Activated CD4-positive, alpha-beta memory T cell treated with anti-CD3 and anti-CD28 coated beads for 36 hours (primary cell): ENCODE results near the gene STK26. TPM values are rescaled to one million over a fixed set of nuclear protein-coding genes. Genes with fewer than 3 reads are reported as not detected.

Experiments
- CTCF ChIA-PET: fragments of 350-600 bp; sonication (Branson Sonifier 250); formaldehyde crosslinking; loops from one replicate; lab custom pipeline; 2021; ENCODE audit warnings: antibody characterized with exemption, inconsistent platforms; lab: Charles Lee
- POLR2A ChIA-PET: fragments of 350-600 bp; sonication (Branson Sonifier 250); formaldehyde crosslinking; loops from one replicate; lab custom pipeline; 2021; ENCODE audit warnings: antibody characterized with exemption; lab: Charles Lee
- DNase-seq: peaks from one replicate; pipeline ENCODE4 v3.0.0-alpha.2; 2020
- H3K27ac Mint-ChIP-seq: one replicate; pipeline ENCODE4 v1.8.0; 2021; ENCODE audit warnings: mixed read lengths
- H3K27me3 Mint-ChIP-seq: one replicate; pipeline ENCODE4 v1.8.0; 2021; ENCODE audit warnings: mixed read lengths
- H3K36me3 Mint-ChIP-seq: one replicate; pipeline ENCODE4 v1.8.0; 2021; ENCODE audit warnings: mixed read lengths
- H3K4me1 Mint-ChIP-seq: one replicate; pipeline ENCODE4 v1.8.0; 2021; ENCODE audit warnings: low read depth, mixed read lengths
- H3K4me3 Mint-ChIP-seq: one replicate; pipeline ENCODE4 v1.8.0; 2021; ENCODE audit warnings: mild to moderate bottlenecking, mixed read lengths
- H3K9me3 Mint-ChIP-seq: one replicate; pipeline ENCODE4 v1.8.0; 2021; ENCODE audit warnings: mixed read lengths
- intact Hi-C: fragments of 100-400 bp; cut with micrococcal nuclease; formaldehyde crosslinking; loops from one replicate; pipeline ENCODE4 v1.15.1; 2023
- total RNA-seq, 2 experiments: library from RNA; stranded (reverse); gene quantifications; one replicate each; pipeline ENCODE4 v1.2.3, GENCODE V29; 2021

The STK26 gene
- total RNA-seq, 2 experiments from 2014 or later: 60.9 to 64.0 TPM

DNA sequence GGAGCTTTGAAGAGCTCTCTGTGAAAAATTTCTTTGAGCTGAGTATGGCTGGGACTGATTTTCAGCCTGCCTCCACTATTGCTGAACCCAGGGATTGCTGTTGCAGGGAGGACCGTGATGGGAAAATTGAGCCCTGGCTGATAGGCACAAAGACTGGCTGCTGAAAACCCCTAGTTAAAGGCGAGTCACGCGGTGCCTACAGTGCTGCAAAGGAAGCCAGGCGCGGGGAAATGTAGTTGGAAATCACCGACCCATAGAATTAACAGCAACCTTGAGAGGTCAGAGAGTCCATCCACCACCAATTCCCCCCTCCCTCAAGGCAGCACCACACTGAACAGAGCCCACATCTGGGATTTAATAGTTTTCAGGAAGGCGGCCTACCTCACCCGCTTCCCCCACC lies 78.7 kb downstream of the STK26 start:
- Mint-ChIP-seq H3K27me3 (no peaks in the 10 kb centered on the region), H3K36me3 (no peaks in the 10 kb centered on the region), H3K9me3 (no peaks in the 10 kb centered on the region), H3K4me1 (no peaks in the 10 kb centered on the region), H3K4me3 (no peak overlapping the region), H3K27ac (no peak overlapping the region)
- POLR2A ChIA-PET: no interaction called here
- CTCF ChIA-PET: no interaction called here
- no peak for DNase-seq
- intact Hi-C loops: no loop called here

DNA sequence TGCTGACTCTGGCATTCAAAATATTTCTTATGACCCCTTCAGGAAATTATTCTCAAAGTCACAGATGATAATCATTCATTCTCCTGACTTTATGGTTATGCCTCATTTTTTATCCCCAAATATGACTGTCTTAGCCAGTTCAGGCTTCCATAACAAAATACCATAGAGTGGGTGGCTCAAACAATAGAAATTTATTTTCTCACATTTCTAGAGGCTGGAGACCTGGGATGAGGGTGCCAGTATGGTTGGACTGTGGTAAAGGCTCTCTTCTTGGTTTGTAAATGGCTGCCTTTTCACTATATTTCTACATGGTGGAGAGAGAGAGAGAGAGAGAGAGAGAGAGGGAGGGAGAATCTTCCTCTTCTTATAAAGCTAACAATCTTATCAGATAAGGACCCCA lies 84.2 kb downstream of the STK26 start:
- POLR2A ChIA-PET: no interaction called here
- H3K9me3 Mint-ChIP-seq: no peaks in the 10 kb centered on the region
- no peaks in the 10 kb centered on the region for H3K27me3 Mint-ChIP-seq
- CTCF ChIA-PET: interaction anchor here (0.7 kb wide), 1 partner anchor 150 kb away, joined by 4 read pairs; no protein-coding TSS in a partner anchor
- no peak for DNase-seq
- H3K36me3 Mint-ChIP-seq: no peaks in the 10 kb centered on the region
- H3K4me1 Mint-ChIP-seq: no peaks in the 10 kb centered on the region
- no peak overlapping the region for H3K4me3 Mint-ChIP-seq
- H3K27ac Mint-ChIP-seq: no peak overlapping the region
- intact Hi-C loops: no loop called here

DNA sequence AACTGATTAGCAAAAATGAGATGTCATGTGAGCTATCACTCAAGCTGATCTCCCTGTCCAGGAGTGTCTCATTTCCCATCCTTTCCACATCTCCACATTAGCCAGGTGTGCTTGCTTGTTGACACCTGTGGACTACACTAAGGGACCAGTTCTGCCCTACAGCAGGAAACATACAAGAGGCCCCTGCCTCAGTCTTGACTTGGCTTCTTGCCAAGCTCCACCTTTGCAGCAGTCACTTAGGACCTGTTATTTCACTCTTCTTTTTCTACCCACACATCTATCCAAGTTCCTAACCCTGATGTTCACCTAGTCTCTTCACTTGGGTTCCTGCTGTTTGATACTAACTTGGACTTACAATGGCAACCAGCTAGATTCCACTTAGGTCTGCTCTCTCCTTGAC lies 91.5 kb downstream of the STK26 start:
- Mint-ChIP-seq H3K36me3 (no peaks in the 10 kb centered on the region), H3K4me1 (no peaks in the 10 kb centered on the region), H3K27ac (no peak overlapping the region), H3K9me3 (no peaks in the 10 kb centered on the region), H3K4me3 (no peak overlapping the region), H3K27me3 (no peaks in the 10 kb centered on the region)
- no peak for DNase-seq
- CTCF ChIA-PET: no interaction called here
- POLR2A ChIA-PET: no interaction called here
- intact Hi-C loops: no loop called here

DNA sequence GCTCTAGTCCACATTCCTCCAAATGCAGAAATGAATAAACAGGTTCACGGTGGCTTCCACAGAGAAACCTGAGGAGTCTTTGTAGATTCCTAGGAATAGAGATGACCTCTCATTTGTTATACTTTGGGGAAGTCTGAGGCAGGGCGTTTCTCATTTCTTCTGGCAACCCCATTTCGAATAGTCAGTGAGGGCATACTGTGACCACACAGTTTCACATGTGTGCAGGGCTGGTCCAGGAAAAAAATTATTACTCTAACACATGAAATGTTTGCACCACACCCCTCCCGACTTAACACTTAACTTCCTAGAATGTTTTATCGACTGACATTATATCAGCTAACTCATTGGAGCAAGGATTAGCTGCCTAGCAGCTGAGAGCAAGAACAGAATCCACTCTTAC lies 92.7 kb downstream of the STK26 start:
- Mint-ChIP-seq H3K36me3 (no peaks in the 10 kb centered on the region), H3K27ac (no peak overlapping the region), H3K4me3 (no peak overlapping the region), H3K27me3 (no peaks in the 10 kb centered on the region), H3K4me1 (no peaks in the 10 kb centered on the region), H3K9me3 (no peaks in the 10 kb centered on the region)
- no peak for DNase-seq
- ChIA-PET POLR2A (no interaction called here), CTCF (no interaction called here)
- intact Hi-C loops: no loop called here

DNA sequence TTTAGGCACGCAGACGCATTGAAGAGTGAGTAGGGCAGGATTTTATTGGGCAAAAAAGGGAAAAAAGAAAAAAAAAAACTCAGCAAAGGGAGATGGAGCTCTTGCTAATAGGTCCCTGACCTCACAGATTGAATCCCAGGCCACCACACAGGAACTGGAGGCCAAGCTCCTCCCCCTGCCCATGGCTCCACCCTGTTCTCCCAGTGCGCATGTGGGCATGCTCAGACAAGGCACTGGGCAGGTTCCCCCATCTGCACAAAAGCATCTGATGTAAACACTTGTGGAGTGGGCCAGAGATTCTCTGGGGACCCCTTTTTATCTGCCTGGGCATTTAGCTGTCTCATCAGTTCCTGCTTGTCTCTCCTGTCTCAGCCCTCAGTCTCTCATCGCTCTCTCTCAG lies 95.3 kb downstream of the STK26 start:
- Mint-ChIP-seq H3K4me1 (no peaks in the 10 kb centered on the region), H3K4me3 (no peak overlapping the region), H3K36me3 (no peaks in the 10 kb centered on the region), H3K27ac (no peak overlapping the region), H3K9me3 (no peaks in the 10 kb centered on the region), H3K27me3 (no peaks in the 10 kb centered on the region)
- no peak for DNase-seq
- POLR2A ChIA-PET: no interaction called here
- CTCF ChIA-PET: interaction anchor here (1.8 kb wide), 1 partner anchor 26 kb away, joined by 4 read pairs; no protein-coding TSS in a partner anchor
- intact Hi-C loops: no loop called here

DNA sequence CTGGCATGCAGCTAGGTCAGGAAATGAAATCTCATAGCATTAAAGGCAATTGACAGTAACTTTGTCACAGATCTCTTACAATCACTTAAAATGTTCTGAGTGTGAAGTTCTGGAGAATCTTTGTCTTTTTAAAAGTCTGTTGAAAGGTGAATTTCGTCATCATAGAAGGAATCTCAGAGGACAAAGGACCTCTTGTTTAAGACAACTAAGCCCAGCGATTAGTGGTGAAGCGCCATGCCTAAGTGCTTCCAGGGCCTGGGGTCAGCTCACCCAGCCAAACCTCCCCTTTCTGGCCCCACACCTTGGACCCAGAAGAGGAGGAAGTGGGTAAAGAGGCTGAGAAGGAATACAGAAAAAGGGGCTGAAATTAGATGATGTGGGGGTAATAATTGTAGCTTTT lies 96.2 kb downstream of the STK26 start:
- Mint-ChIP-seq H3K9me3 (no peaks in the 10 kb centered on the region), H3K27me3 (no peaks in the 10 kb centered on the region)
- POLR2A ChIA-PET: no interaction called here

DNA sequence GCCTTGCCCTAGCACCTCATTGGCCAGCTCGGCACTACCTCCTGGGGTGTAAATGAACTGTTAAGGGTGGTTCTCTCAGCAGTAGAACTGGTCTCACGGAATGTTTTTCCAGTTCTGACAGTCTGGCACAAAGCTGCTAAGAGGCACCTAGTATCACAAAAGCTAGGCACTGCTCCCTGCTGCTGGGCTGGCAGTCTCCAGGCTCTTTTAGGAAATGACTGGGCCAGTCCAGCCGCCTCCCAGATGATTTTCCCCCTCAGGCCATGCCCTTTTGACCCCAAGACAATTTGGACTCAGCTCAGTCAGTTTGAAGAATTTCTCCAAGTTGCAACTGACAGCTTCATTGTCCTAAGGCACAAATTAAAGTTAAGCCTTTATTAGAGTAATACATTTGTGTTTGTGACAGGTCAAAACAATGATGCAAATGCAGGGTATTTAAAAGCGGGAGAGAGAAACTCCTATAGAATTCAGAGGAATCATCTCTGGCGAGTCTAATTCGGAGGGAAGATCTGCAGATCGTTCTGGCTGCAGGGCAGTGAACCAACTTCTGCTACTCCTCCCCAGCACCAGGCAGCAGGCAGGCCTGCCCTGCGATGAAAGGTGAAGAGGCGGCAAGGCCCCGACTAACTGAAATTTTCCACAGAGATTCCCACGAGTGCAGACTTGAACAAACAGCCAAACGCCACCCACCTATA lies 96.9 kb downstream of the STK26 start:
- ChIA-PET POLR2A (no interaction called here), CTCF (interaction anchor here (1.1 kb wide), 1 partner anchor 9 kb away, joined by 3 read pairs; no protein-coding TSS in a partner anchor)
- Mint-ChIP-seq H3K4me3 (no peak overlapping the region), H3K27ac (no peak overlapping the region), H3K36me3 (no peaks in the 10 kb centered on the region), H3K4me1 (no peaks in the 10 kb centered on the region), H3K27me3 (no peaks in the 10 kb centered on the region), H3K9me3 (no peaks in the 10 kb centered on the region)
- no peak for DNase-seq
- intact Hi-C loops: no loop called here

More for the DNA sequence above, 96.2 kb downstream of the STK26 start:
- CTCF ChIA-PET: no interaction called here
- H3K36me3 Mint-ChIP-seq: no peaks in the 10 kb centered on the region
- H3K4me3 Mint-ChIP-seq: no peak overlapping the region
- intact Hi-C loops: no loop called here
- H3K27ac Mint-ChIP-seq: no peak overlapping the region
- DNase-seq: no peak
- no peaks in the 10 kb centered on the region for H3K4me1 Mint-ChIP-seq

DNA sequence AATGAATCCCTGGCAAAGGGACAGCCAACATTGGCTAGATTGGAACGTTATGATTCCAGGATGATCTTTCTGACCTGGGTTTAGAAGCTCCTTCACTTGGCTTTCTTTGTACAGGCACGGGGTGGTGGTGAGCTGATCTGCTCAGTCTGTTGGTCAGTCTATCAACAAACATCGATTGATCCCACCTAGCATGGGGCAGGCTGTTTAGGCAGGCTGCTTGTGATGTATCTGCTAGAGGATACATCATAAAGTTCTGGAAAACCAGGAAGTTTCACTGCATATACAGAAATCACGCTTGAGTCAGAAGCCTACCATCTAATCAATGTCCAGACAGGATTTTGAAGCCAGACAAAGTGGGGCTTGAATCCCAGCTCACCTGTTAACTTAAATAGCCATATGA lies 97.8 kb downstream of the STK26 start:
- Mint-ChIP-seq H3K4me1 (no peaks in the 10 kb centered on the region), H3K4me3 (no peak overlapping the region), H3K9me3 (no peaks in the 10 kb centered on the region), H3K36me3 (no peaks in the 10 kb centered on the region), H3K27ac (no peak overlapping the region), H3K27me3 (no peaks in the 10 kb centered on the region)
- POLR2A ChIA-PET: no interaction called here
- no peak for DNase-seq
- CTCF ChIA-PET: interaction anchor here (1.1 kb wide), 1 partner anchor 8 kb away, joined by 3 read pairs; no protein-coding TSS in a partner anchor
- intact Hi-C loops: no loop called here

Other genes starting within 250 kb of the STK26 start
- gene FRMD7, start 104.7 kb downstream of the STK26 start, total RNA-seq: not detected
- gene RAP2C, start 196.1 kb downstream of the STK26 start, total RNA-seq: 10 to 100 TPM; 41.2 to 43.7 TPM